MM.1S (cell line): Measurements from ENCODE around the gene SHISA6.

Source experiments
- DNase-seq: peaks from one replicate; pipeline ENCODE4 v3.0.0-alpha.2; 2015
- H2AFZ ChIP-seq: fragments of 300-600 bp; sonication (generic); 2 replicates; pipeline ENCODE4 v1.6.0; 2016; ENCODE audit warnings: antibody characterized with exemption, low read length
- H3F3A ChIP-seq: fragments of 300-600 bp; sonication (generic); 2 replicates; pipeline ENCODE4 v1.6.1; 2016; ENCODE audit warnings: mild to moderate bottlenecking, antibody characterized with exemption, low read length, moderate library complexity, mixed read lengths; ENCODE audit not compliant: insufficient read depth
- H3K27ac ChIP-seq: fragments of 300-600 bp; sonication (generic); 2 replicates; pipeline ENCODE4 v1.5.1; 2016; ENCODE audit warnings: mild to moderate bottlenecking, low read length
- H3K27me3 ChIP-seq: fragments of 300-600 bp; sonication (generic); replicated peaks from 2 replicates; pipeline ENCODE4 v1.6.0; 2016; ENCODE audit warnings: low read length; ENCODE audit not compliant: insufficient read depth
- H3K36me3 ChIP-seq: fragments of 300-600 bp; sonication (generic); replicated peaks from 2 replicates; pipeline ENCODE4 v1.6.1; 2016; ENCODE audit warnings: mild to moderate bottlenecking, low read length, mixed read lengths; ENCODE audit not compliant: insufficient read depth
- H3K4me1 ChIP-seq: fragments of 300-600 bp; sonication (generic); 2 replicates; pipeline ENCODE4 v1.6.1; 2016; ENCODE audit warnings: low read length, mixed read lengths
- H3K4me2 ChIP-seq: fragments of 300-600 bp; sonication (generic); 2 replicates; pipeline ENCODE4 v1.6.0; 2016; ENCODE audit warnings: low read depth, low read length
- H3K4me3 ChIP-seq: fragments of 300-600 bp; sonication (generic); 2 replicates; pipeline ENCODE4 v1.5.1; 2016; ENCODE audit warnings: low read length, mixed read lengths
- H3K79me2 ChIP-seq: fragments of 300-600 bp; sonication (generic); 2 replicates; pipeline ENCODE4 v1.6.1; 2016; ENCODE audit warnings: mixed run types, low read length, mixed read lengths
- H3K9ac ChIP-seq: fragments of 300-600 bp; sonication (generic); 2 replicates; pipeline ENCODE4 v1.6.1; 2016; ENCODE audit warnings: low read length, mixed read lengths
- H3K9me2 ChIP-seq: fragments of 300-600 bp; sonication (generic); replicated peaks from 2 replicates; pipeline ENCODE4 v1.6.1; 2016; ENCODE audit warnings: mild to moderate bottlenecking, low read length, mixed read lengths; ENCODE audit not compliant: insufficient read depth
- H3K9me3 ChIP-seq: fragments of 300-600 bp; sonication (generic); replicated peaks from 2 replicates; pipeline ENCODE4 v1.6.1; 2016; ENCODE audit warnings: mild to moderate bottlenecking, low read length, mixed read lengths; ENCODE audit not compliant: insufficient read depth
- H4K20me1 ChIP-seq: fragments of 300-600 bp; sonication (generic); 2 replicates; pipeline ENCODE4 v1.6.1; 2016; ENCODE audit warnings: mild to moderate bottlenecking, low read length, moderate library complexity, mixed read lengths; ENCODE audit not compliant: insufficient read depth
- CTCF ChIP-seq: fragments of 300-600 bp; sonication (generic); IDR thresholded peaks from 2 replicates; pipeline ENCODE4 v1.5.1; 2016; ENCODE audit warnings: antibody characterized with exemption, low read length, mixed read lengths
- EZH2 ChIP-seq: fragments of 300-600 bp; sonication (generic); optimal IDR thresholded peaks from 2 replicates; pipeline ENCODE3; 2017; ENCODE audit warnings: low read depth, mild to moderate bottlenecking, antibody characterized with exemption, low read length, mixed read lengths
- EZH2phosphoT487 ChIP-seq: fragments of 300-600 bp; sonication (generic); IDR thresholded peaks from 2 replicates; pipeline ENCODE4 v1.6.1; 2018; ENCODE audit warnings: antibody characterized with exemption, low read length

SHISA6 gene

GRCh38 chr17:11340803-11341202, 99.8 kb downstream of the SHISA6 start:
- H3K4me1 ChIP-seq: no peaks in the 10 kb centered on the region
- H2AFZ ChIP-seq: no peak overlapping the region
- DNase-seq: no peak
- H3K27ac ChIP-seq: no peak overlapping the region
- no peaks in the 10 kb centered on the region for H4K20me1 ChIP-seq
- H3K79me2 ChIP-seq: no peaks in the 10 kb centered on the region
- no peak overlapping the region for H3K4me2 ChIP-seq
- no peaks in the 10 kb centered on the region for H3K27me3 ChIP-seq
- H3K36me3 ChIP-seq: no peaks in the 10 kb centered on the region
- TF ChIP-seq EZH2 (no peak), CTCF (no peak), EZH2phosphoT487 (no peak)
- no peak overlapping the region for H3K9ac ChIP-seq
- H3K4me3 ChIP-seq: no peak overlapping the region
- H3F3A ChIP-seq: no peaks in the 10 kb centered on the region
- no peaks in the 10 kb centered on the region for H3K9me3 ChIP-seq
- H3K9me2 ChIP-seq: no peaks in the 10 kb centered on the region

DNA sequence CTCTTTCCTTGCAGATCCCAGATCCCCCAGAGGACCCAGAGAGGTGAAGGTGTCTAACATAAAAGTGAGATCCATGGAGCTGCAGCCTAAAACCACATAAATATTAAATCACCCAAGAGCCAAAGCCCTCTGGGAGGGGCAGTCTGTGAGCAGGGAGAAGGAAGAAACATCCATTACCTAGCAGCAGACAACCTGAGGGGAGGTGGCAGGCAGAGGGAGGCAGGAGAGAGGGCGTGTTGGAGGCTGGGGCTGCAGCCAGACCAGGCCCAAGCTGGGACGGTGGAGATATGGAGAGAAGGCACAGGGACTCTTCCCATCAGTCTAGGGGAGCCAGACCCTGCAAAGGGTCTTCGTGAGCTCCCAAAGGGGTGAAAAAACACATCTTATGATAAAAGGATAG, 101.1 kb downstream of the SHISA6 start:
- H3K27me3 ChIP-seq: no peaks in the 10 kb centered on the region
- H3K36me3 ChIP-seq: no peaks in the 10 kb centered on the region
- H4K20me1 ChIP-seq: no peaks in the 10 kb centered on the region
- no peaks in the 10 kb centered on the region for H3K9me3 ChIP-seq
- H3K79me2 ChIP-seq: no peaks in the 10 kb centered on the region
- no peak overlapping the region for H2AFZ ChIP-seq
- no peaks in the 10 kb centered on the region for H3F3A ChIP-seq
- no peak overlapping the region for H3K4me3 ChIP-seq
- no peak overlapping the region for H3K27ac ChIP-seq
- no peaks in the 10 kb centered on the region for H3K4me1 ChIP-seq
- H3K4me2 ChIP-seq: no peak overlapping the region
- H3K9me2 ChIP-seq: no peaks in the 10 kb centered on the region
- no peak for DNase-seq
- TF ChIP-seq CTCF (no peak), EZH2 (no peak), EZH2phosphoT487 (no peak)
- no peak overlapping the region for H3K9ac ChIP-seq

DNA sequence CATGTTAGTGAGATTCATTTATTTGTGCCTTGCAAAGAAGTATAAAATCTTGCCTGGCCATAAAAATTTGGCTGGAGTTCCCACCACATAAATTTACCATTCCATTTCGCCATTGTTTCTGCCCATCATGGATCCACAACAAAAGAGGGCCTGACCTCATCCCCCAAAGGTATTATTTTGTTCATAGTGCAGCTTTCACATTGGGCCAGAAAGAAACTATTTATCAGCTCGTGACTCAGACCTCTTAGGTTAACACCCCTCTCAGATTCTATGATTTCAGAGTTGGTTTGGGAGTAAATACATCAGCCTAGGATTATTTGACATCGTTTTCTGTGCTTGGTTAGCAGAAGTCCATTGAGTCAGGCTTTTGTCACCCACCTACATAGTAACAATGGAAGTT, 108.1 kb downstream of the SHISA6 start:
- TF ChIP-seq CTCF (no peak), EZH2 (no peak), EZH2phosphoT487 (no peak)
- Histone ChIP-seq H4K20me1 (no peaks in the 10 kb centered on the region), H3K9ac (no peak overlapping the region), H3K4me1 (no peaks in the 10 kb centered on the region), H3K4me3 (no peak overlapping the region), H3K4me2 (no peak overlapping the region), H3K36me3 (no peaks in the 10 kb centered on the region), H2AFZ (no peak overlapping the region), H3K27me3 (no peaks in the 10 kb centered on the region), H3K9me2 (no peaks in the 10 kb centered on the region), H3K27ac (no peak overlapping the region), H3K79me2 (no peaks in the 10 kb centered on the region), H3K9me3 (no peaks in the 10 kb centered on the region), H3F3A (no peaks in the 10 kb centered on the region)
- DNase-seq: no peak
